ENCODE data around the gene ZCCHC14.
"Not testable (repeated sequence)": the region's sequence is repeated elsewhere in the genome, so short reads cannot be mapped to it uniquely, and the experiment has no call there.

Gene ZCCHC14

DNA sequence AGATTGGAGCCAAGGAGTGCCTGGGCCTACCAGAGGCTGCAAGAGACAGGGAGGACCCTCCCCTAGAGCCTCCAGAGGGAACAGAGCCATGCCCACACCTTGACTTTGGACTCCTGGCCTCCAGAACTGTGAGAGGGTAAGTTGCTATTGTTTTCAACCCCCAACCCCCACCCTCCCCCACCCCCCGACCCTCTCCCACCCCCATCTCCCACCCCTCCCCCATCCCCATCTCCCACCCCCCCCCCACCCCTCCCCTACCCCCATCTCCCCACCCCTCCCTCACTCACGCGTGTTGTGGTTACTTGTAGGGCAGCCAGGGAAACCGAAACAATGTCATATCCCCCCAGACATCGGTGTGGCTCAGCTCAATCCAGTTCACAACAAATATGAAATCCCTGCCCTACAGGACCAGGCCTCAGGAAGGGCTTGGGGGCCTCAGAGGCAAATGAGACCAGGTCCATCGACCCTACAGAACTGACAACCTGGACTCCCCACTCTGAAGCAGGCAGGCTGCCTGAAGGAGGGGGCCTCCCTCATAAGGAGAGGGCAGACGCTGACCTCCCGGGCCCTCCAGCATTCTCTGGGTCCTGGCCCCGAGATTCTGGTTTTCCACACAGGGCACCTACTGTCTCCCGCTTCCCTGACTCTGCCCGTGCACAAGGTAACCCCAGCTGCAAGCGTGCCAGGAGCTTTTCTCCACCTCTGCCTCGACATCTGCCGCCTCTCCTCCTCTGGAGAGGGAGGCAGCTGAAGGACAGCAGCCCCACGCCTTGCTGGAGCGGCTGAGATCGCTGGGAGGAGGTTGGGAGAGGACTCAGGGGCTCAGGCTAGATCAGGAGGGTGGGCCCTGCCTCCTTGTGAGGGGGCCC, 3.0 kb upstream of the ZCCHC14 start:
- DNase-seq = no peak

DNA sequence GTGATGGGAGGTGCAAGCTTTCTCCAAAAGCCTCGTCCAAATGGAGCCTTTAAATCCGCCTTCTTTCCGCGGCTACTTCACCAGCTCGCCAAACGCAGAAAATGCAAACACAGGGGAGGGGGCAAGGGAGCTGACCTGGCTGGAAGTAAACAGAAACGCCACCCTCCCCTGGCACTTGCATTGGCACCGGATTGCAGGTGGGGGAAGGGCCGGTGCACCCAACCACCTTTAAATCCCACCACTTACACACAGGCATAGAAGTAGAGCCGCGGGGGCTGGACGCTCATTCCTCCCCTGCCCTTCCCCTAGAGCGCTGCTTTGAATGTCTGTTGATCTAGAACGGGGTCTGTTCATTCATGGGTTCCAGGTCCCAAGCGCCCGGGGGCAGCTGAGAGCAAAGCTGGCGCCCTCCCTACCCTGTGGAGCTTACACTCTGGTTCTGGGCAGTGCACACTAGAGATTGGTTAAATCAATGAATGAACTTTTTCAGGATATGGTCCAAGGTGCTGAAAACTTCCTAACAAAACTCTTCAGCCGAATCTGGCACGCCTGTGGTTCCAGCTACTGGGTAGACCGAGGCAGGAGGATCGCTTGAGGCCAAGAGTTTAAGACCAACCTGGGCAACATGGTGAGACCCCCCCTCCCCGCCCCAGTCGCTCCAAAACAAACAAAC, 920 bp upstream of the ZCCHC14 start:
- no peak for DNase-seq

DNA sequence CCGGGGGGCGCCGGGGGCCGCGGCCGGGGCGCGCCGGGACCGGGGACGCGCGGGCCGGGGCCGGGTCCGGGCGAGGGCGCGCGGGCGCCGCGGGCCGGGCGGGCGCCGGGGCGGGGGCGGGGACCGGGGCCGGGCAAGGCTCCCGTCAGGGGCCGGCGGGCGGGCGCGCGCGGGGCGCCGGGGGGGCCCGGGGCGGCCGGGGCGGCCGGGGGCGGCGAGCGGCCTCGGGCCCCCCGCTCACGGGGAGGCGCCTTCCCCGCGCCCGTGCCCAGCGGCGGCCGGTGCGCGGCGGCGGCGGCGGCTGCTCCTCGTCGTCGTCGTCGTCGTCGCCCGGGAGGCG, 563 bp downstream of the ZCCHC14 start:
- peak in 1 of 5 donors; percentile 17 for DNase-seq

DNA sequence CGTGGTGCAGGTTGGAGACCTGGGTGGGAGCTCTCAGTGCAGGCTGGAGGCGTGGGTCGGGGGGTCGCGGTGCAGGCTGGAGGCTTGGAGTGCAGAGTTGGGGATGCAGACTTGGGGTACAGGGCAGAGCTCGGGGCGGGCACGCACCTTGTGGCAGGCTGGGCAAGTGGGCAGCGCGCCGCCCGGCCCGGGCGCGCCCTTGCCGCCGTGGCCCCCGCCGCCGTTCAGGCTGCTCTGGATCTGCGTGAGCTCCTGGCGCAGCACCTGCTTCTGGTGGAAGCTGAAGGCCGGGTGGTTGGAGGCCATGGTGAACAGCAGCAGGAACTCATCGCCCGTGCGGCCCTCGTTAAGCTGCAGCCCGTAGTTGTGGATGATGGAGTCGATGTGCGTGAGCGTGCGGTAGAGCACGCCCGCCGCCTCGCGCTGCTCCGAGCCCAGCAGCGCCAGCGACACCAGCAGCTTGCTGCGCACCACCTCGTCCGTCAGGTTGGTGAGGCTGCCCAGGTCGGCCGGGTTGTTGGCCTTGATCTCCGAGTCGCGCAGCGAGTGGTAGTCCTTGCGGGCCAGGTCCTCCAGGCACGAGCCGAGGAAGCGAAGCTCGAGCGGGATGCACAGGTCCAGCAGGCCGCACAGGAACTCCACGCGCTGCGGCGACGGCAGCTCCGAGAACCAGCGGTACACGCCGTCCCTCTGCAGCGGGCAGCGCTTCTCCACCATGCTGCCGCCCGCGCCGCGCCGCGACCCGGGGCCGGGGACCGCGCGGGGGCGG, 1.1 kb downstream of the ZCCHC14 start:
- no peak for DNase-seq

DNA sequence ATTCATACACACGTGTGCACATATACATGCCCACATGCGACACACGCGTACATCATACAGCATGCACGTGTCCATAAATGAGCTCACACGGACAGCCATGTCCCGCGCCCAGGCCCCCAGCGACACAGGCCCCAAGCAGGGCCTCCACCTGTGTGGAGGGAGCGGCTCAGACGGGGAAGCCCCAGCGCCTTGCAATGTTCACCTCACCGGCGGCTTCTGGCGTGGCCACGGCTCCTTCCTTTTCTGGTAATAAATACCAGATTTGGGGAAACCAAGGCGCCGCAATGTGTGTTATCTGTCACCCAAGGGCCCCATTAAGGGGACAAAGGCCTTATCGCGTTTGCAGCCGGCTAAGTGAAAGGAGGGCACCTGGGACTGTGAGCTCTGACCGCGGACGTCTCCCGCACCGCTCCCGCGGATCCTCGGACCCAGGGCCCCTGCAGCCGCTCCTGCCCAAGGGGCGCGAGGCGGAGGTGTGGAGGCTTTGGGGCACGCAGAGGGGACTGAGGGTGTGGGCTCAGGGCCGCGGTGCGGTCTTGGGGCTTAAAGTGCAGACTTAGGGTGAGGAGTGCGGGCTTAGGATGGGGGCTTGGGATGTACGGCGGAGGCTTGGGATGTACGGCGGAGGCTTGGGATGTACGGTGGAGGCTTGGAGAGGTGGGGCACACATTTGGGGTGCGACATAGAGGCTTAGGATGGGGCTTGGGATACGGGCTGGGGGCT, 1.9 kb downstream of the ZCCHC14 start:
- DNase-seq = peak; percentile 29 to 47 (median 33)

DNA sequence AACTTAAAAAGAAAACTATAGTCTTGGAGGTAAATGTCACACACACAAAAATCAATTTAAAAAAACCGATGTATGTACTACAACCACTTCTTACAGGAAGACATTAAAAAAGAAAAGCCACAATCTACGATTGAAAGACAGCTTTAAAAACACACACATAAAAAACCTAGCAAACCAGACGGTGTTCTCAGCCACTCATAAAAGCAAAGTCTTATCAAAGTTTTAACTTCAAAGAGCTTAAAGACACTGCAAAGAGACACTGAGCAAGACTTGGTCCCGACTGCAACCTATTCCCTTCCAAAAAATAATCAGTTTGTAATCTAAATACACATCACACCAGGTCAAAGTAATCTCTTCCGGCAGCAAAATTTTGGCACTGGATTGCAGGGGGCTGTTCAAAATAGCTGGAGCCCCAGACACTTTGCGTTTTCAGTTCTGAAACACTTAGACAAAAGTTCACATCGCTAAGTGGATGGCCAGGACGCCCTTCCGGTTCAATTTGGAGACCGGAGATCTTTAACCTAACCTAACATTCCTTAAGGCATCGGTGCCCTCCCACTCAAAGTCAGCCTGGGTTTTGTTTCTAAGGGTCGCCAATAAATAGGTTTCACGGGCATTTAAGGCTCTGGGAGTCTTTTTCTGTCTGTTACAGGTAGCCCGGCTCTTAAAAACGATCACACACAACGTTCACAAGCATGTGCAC, 2.6 kb downstream of the ZCCHC14 start:
- no peak for DNase-seq

DNA sequence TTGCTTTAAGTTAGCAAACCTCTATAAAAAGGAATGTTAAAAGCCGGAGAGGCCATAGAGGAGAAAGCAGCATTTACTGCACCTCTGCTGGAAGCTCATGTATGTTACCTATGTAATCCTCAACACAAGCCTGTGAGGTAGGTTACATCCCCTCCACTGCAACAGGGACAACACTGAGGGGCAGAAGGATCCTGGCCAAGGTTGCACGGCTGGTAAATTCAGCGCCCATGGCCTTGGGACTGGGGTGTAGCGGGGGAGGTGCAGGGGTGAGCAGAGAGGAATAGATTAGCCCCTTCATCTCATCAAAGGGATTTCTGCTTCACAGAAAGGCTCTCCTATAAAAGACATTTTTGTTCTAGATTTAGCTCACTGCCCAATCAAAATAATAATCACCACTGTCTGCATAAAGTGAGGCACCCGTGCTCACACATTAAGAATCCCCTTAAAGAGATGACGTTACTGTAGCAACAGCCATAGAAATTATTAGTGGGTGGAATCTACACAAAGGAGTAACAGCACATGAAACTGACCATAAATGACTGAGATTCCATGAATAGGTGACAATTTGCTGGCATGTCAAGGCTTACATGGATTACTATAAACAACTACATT, 3.3 kb downstream of the ZCCHC14 start:
- DNase-seq = no peak

DNA sequence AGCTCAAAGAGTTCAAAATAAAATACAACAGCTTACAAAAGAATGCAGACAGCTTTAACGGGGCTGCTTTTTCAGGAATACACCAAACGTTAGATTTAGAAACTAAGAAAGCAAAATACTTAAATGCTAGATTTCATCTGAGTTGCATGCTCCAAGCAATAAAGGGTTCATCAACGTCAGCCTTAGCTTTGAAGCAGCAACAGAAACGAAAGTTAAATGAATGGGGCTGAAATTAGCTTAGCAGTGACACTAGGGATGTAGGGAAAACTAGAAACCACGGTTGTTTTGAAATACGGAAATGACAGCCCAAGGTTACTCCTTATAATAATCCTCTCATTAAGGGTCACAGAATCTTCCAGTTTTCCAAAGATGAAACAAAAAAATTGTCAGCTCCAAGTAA, 3.9 kb downstream of the ZCCHC14 start:
- DNase-seq = not testable (repeated sequence)

DNA sequence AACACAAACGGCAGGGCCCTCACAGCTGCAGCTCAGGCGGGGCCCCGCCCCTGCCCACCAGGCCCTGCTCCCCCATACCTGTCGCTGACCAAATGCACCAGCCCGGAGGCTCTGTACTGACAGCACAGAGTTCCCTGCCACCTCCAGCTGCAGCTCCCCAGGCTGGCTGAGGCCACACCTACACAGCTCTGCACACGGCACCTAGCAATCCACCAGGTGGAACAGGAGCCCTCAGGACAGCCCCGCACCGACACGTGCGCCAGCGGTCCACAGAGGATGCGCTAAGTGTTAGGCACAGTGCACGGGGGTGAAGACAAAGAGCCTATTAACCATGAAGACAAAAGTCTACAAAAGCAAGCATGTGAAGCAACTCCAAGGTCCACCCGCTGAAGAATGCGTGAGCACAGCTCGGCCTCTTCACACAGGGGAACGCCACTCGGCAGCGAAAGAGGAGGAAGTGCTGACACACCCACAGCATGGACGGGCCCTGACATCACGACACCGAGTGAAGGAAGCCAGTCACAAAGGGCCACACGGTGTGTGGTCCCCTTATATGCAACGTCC, 5.4 kb downstream of the ZCCHC14 start:
- peak in 1 of 5 donors; percentile 23 for DNase-seq

DNA sequence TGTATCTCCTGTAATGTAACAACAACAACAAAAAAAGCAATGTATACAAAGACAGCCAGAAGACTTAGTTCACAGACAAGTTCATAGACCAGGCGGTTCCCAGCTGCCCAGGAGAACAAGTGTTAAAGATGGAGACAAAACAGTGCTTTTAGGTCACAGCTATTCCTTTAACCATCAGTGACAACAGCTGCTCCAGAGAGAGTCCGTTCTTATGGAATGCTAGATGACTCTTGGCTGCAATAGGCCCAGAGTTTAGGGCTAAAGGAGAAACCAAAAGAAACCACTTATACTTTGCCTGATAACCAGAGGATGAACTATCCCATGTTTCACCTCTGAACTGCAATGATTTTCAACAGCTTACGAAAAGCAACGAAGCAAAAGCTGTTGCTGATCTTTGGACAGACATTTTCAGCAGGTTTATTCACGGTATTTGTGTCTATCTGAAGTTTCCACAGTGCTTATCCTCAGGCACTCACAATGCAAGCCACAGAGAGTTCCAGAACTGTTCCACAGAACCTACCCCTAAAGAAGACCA, 6.0 kb downstream of the ZCCHC14 start:
- DNase-seq = no peak

DNA sequence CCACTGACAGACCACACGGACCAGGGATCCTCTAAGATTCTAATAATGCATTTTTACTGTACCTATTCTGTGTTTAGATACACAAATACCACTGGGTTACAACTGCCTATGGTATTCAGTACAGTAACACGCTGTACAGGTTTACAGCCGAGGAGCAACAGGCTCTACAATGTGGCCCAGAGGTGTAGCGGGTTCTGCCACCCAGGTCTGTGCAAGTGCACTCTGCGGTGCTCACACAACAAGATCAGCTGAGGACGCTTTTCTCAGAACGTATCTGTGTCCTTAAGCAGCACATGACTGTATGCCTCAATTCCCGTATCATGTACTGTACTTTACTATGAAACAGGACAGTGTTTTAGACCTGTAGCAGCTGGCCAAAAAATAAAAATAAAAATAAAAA, 6.5 kb downstream of the ZCCHC14 start:
- DNase-seq = no peak

DNA sequence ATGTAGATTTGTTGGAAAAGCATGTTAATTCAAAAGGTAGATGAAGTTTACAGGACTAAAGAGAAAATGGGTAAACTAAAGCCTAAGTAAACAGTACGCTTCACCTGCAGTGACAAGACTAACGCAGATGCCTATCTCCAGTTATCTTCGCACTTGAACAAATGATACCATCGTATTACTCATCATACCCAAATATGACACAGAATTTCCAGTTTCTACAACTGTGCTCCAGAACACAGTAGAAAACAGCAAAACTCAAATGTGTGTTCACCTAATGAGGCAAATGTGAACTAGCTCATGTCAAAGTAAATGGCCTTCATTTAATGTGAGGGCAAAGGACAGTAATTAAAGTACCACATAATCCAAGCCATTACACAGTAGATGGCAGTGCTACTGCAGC, 7.0 kb downstream of the ZCCHC14 start:
- DNase-seq = peak in 1 of 5 donors; percentile 27

DNA sequence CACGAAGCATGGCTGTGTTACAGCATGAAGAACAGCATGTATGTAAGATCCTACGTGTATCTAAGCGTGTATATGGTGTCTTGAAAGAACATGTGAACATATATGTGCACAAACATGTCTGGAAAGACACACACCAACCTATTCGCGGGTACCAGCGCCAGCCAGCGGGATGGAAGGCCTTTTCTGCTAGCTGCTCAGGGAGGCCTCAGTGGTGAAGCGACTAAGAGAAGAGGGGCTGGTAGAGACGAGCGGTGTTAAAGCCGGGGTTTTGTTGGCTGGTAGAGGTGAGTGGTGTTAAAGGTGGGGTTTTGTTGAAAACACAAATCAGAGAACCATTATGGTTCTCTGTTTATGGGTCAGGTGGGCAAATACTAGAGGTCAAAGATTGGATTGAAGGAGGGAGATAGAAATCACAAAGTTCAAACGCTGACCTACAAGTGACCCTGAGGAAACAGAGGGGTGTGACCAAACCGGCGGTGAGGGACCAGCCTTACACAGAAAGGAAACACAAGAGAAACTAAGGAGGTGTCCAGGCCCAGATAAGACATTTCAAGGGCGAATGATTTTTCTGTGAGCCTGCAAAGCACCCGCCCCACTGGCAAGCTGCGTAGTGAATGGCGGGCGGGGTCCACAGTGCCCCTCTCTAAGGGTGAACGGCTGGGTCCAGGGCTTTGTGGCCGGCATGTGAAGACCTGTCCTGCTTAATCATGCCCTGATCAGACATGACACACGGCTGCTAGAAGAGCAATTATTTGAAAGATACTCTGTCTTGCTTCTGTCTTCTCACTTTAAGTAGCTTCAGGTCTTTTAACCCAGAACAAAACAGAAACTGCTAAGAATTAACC, 8.1 kb downstream of the ZCCHC14 start:
- DNase-seq = no peak

DNA sequence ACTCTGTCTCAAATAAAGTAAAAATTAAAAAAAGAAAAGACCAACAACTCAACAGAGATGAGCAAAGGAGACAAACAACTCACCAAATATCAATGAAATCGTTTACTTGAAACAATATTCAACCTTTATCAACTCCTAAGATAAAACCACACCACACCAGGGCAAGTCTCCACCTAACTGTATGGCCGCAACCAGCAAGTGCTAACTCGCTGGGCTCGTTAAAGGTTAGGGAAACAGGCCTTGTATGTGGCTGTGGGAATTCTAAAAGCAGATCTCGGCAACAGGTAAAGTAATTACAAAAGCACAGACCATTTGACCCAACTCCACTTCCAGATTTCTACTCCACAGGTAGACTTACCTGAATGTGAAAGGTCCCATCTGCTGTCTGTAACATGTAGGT, 9.3 kb downstream of the ZCCHC14 start:
- DNase-seq = no peak

DNA sequence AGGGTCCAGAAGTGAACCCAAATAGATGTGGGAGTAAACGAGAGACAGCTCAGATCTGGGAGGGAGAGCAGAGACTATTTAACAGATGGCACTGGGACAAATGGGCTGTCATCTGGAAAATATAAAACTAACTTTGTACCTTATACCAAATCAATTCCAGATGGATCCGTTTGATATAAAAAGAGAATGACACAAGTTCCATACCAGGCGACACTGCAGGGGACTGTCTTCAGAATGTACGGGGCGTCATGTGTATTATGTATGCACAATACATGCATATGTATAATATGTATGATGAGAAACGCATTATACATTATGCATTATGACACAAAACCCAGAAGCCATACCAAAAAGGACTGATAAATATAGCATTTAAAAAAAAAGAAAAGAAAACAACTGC, 10.2 kb downstream of the ZCCHC14 start:
- not testable (repeated sequence) for DNase-seq

DNA sequence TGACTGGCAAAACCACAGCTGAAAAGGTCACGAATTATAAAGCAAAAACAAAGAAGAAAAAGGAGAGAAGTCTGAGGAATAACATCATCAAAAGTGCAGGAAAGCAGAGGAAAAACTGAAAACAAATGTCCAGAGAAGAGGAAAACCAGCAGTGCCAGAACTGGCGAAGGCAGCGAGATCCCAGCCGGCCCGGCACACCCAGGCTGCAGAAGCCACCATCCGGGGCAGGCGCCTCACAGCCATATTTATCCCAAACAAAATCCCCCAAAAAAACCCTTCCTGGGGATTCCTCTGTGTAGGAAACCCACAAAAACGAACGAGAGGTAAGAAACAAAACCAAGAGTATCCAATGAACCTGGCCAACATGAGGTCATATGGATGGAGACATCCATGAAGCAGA, 10.6 kb downstream of the ZCCHC14 start:
- no peak for DNase-seq

DNA sequence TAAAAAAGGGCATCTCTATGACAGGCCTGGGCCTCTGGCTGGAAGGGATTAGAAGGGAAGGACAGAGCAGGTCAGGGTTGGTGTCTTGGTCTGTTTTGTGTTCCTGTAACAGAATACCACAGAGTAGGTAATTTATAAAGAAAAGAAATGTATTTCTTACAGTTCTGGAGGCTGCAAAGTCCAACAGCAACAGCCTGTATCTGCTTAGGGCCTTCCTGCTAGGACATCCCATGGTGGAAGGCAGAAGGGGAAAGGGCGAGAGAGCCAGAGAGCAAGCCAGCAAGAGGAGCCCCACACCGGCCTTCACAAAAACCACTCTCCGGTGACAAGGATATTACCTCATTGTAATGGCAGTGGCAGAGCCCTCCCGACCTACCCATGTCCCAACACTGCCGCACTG, 11.1 kb downstream of the ZCCHC14 start:
- not testable (repeated sequence) for DNase-seq

DNA sequence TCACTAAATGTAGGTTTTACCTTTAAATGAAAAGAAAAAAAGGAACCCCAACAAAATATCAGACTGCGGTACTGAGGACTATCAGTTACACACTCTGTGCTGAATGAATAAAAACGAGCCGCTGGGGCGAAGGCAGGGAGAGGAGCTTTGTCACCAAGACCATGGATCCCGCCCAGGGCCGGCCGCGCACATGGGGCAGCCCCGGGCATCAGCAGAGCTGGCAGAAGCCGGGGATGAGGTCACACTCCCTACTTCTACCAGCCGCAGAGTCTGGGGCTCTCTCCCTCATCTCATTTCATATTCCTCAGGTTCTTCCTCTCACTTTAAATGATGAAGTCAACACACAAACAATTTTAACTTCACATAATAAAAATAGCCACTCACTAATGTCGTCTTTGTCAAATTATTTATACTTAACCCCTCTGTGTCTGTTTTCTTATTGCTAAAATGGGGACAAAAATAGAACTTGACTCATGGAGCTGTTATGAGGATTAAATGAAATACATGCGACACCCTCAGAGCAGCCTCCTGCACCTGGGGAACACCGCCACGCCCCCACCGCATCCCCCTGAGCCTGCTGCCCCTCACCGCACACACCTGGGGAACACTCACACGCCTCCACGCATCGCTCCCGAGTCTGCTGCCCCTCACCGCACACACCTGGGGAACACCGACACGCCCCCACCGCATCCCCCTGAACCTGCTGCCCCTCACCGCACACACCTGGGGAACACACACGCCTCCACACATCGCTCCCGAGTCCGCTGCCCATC, 15.4 kb downstream of the ZCCHC14 start:
- DNase-seq = not testable (repeated sequence)

DNA sequence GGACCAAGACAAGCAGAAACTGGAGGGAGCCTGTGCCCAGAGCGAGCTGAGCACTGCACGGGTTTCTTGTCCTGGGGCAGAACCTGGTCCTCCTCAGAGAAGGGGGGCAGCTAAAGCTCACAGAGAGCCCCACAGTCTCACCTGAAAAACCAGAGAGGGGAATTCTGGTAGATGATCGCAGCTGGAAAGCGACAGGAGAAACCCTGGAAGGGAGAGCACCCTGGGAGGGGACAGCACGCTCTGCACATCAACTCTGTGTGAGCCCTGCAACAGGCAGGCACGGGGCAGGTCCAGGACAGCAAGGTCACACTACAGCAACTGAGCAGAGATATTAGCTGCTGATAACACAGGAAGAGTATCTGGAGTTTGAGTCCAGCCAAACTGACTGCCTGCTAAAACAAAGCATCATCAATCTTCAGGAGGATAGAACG, 18.2 kb downstream of the ZCCHC14 start:
- DNase-seq = no peak

All from T-helper 1 cell (primary cell).